Measurements from ENCODE around the gene ERCC6L2.

Gene ERCC6L2

GRCh38 chr9:95864852-95865580 lies 10.5 kb upstream of the ERCC6L2 start:
- DNase-seq, result no peak

- DNase-seq, result no peak
Measured at GRCh38 chr9:95870352-95870751, 5.1 kb upstream of the ERCC6L2 start.

GRCh38 chr9:95870906-95871305 lies 4.6 kb upstream of the ERCC6L2 start:
- DNase-seq, result no peak

GRCh38 chr9:95874303-95874988 lies 1.0 kb upstream of the ERCC6L2 start:
- DNase-seq, result peak; percentile 16

- DNase-seq, result peak; percentile 35
Measured at GRCh38 chr9:95874989-95875304, 544 bp upstream of the ERCC6L2 start.

GRCh38 chr9:95876138-95876444 lies 600 bp downstream of the ERCC6L2 start:
- DNase-seq, result no peak

- DNase-seq, result peak; percentile 23
Measured at GRCh38 chr9:95876595-95876994, 1.1 kb downstream of the ERCC6L2 start.

GRCh38 chr9:95877984-95878383 lies 2.5 kb downstream of the ERCC6L2 start:
- no peak for DNase-seq

- peak; percentile 4 for DNase-seq
Measured at GRCh38 chr9:95879591-95879990, 4.1 kb downstream of the ERCC6L2 start.

- DNase-seq, result peak; percentile 58
Measured at GRCh38 chr9:95880021-95880690, 4.7 kb downstream of the ERCC6L2 start.

GRCh38 chr9:95887926-95888497 lies 12.5 kb downstream of the ERCC6L2 start:
- no peak for DNase-seq

- no peak for DNase-seq
Measured at GRCh38 chr9:95890594-95890993, 15.1 kb downstream of the ERCC6L2 start.

- no peak for DNase-seq
Measured at GRCh38 chr9:95891067-95891671, 15.7 kb downstream of the ERCC6L2 start.

- DNase-seq, result no peak
Measured at GRCh38 chr9:95892690-95893089, 17.2 kb downstream of the ERCC6L2 start.

- DNase-seq, result no peak
Measured at GRCh38 chr9:95896580-95896979, 21.1 kb downstream of the ERCC6L2 start.

GRCh38 chr9:95901506-95901905 lies 26.0 kb downstream of the ERCC6L2 start:
- DNase-seq, result no peak

- no peak for DNase-seq
Measured at GRCh38 chr9:95903398-95903797, 27.9 kb downstream of the ERCC6L2 start.

GRCh38 chr9:95907794-95908193 lies 32.3 kb downstream of the ERCC6L2 start:
- no peak for DNase-seq

GRCh38 chr9:95910023-95910707 lies 34.7 kb downstream of the ERCC6L2 start:
- no peak for DNase-seq

GRCh38 chr9:95910770-95911340 lies 35.4 kb downstream of the ERCC6L2 start:
- no peak for DNase-seq

- DNase-seq, result no peak
Measured at GRCh38 chr9:95912773-95913172, 37.3 kb downstream of the ERCC6L2 start.

GRCh38 chr9:95920017-95920416 lies 44.5 kb downstream of the ERCC6L2 start:
- no peak for DNase-seq

GRCh38 chr9:95923794-95924193 lies 48.3 kb downstream of the ERCC6L2 start:
- DNase-seq, result no peak

All from fibroblast of skin of right quadriceps (primary cell).